HepG2 (cell line): ENCODE measurements around the gene NOSIP. TPM values are rescaled to one million over a fixed set of nuclear protein-coding genes. Genes with fewer than 3 reads are reported as not detected.
A peak's percentile ranks its signal among the peaks of the same experiment; 100 is the strongest.

Experiments used
- CEBPB ChIP-seq: IDR thresholded peaks from 2 replicates; pipeline ENCODE4 v1.6.1; 2011; ENCODE audit warnings: low read depth, low read length, improper control_type of control experiment, borderline replicate concordance
- ETV6 ChIP-seq: sonication (generic); formaldehyde crosslinking; conservative IDR thresholded peaks from 2 replicates; pipeline ENCODE4 v1.4.0; 2020; ENCODE audit warnings: missing genetic modification reagents
- GMEB1 ChIP-seq: sonication (generic); formaldehyde crosslinking; IDR thresholded peaks from 2 replicates; pipeline ENCODE4 v1.5.1; 2020; ENCODE audit warnings: missing genetic modification reagents, mild to moderate bottlenecking, borderline replicate concordance
- MXD1 ChIP-seq: sonication (generic); formaldehyde crosslinking; IDR thresholded peaks from 2 replicates; pipeline ENCODE4 v1.4.0; 2020; ENCODE audit warnings: mild to moderate bottlenecking, missing genetic modification reagents
- NFE2L2 ChIP-seq: fragments of 150-350 bp; IDR thresholded peaks from 2 replicates; pipeline ENCODE4 v1.6.1; 2014; ENCODE audit warnings: low read length
- PCBP1 ChIP-seq: fragments of 200-400 bp; formaldehyde crosslinking; IDR thresholded peaks from 2 replicates; pipeline ENCODE4 v1.6.1; 2017; ENCODE audit warnings: mild to moderate bottlenecking, low read depth, low read length, borderline replicate concordance
- PREB ChIP-seq: sonication (generic); formaldehyde crosslinking; IDR thresholded peaks from 2 replicates; pipeline ENCODE4 v1.4.0; 2020; ENCODE audit warnings: missing genetic modification reagents
- SP4 ChIP-seq: sonication (generic); formaldehyde crosslinking; IDR thresholded peaks from 2 replicates; pipeline ENCODE4 v1.8.1; 2023; ENCODE audit warnings: mild to moderate bottlenecking, missing genetic modification reagents
- U2AF1 ChIP-seq: fragments of 200-400 bp; formaldehyde crosslinking; optimal IDR thresholded peaks from 2 replicates; pipeline ENCODE3; 2017; ENCODE audit warnings: mild to moderate bottlenecking, low read depth, low read length
- ZNF18 ChIP-seq: sonication (generic); formaldehyde crosslinking; IDR thresholded peaks from 2 replicates; pipeline ENCODE4 v1.8.0; 2022; ENCODE audit warnings: mild to moderate bottlenecking, missing genetic modification reagents; ENCODE audit not compliant: insufficient replicate concordance
- ZNF530 ChIP-seq: sonication (generic); formaldehyde crosslinking; IDR thresholded peaks from 2 replicates; pipeline ENCODE4 v1.5.0; 2020; ENCODE audit warnings: low read depth, mild to moderate bottlenecking, missing genetic modification reagents
- ZNF574 ChIP-seq: sonication (generic); formaldehyde crosslinking; IDR thresholded peaks from 2 replicates; pipeline ENCODE4 v1.4.0; 2020; ENCODE audit warnings: missing genetic modification reagents
- ZNF891 ChIP-seq: sonication (generic); formaldehyde crosslinking; IDR thresholded peaks from 2 replicates; pipeline ENCODE4 v1.5.0; 2020; ENCODE audit warnings: mild to moderate bottlenecking, missing genetic modification reagents
- polyA plus RNA-seq, 8 experiments: library from polyadenylated mRNA; depleted of rRNA in 3 of 8; stranded (reverse) in 7 of 8; unstranded in 1 of 8; fragments of >200 nt; fragmentation: Illumina TruSeq in 4 of 8; extraction: Trizol in 4 of 8; gene quantifications; 2 replicates each; pipeline versions ENCODE4 v1.2.1 to v1.2.3, GENCODE V29; 2011 to 2016; ENCODE audit warnings: low read depth in 4 of 8, missing spikeins in 1 of 8, mixed read lengths in 1 of 8; ENCODE audit not compliant: insufficient read depth in 1 of 8
- total RNA-seq, 5 experiments: library from RNA; depleted of rRNA; stranded (reverse); fragments of >200 nt; fragmentation: Illumina TruSeq; extraction: Trizol; gene quantifications; 2 replicates each; pipeline ENCODE4 v1.2.3, GENCODE V29; 2016; ENCODE audit warnings: low read depth in 1 of 5
- TF ChIP-seq, protein P1 (sequence below): sonication (generic); formaldehyde crosslinking; IDR thresholded peaks from 2 replicates; pipeline ENCODE4 v1.4.0; 2020; ENCODE audit warnings: missing genetic modification reagents
- TF ChIP-seq, protein P2 (sequence below): sonication (generic); formaldehyde crosslinking; IDR thresholded peaks from 2 replicates; pipeline ENCODE4 v1.9.0; 2022; ENCODE audit warnings: missing genetic modification reagents, mild to moderate bottlenecking, borderline replicate concordance

NOSIP gene
- total and polyA plus RNA-seq, 2 of the 13 experiments (the other 11 are each of a cell fraction or from before 2014, with no cell fraction given), result 54.3 to 78.0 TPM

DNA sequence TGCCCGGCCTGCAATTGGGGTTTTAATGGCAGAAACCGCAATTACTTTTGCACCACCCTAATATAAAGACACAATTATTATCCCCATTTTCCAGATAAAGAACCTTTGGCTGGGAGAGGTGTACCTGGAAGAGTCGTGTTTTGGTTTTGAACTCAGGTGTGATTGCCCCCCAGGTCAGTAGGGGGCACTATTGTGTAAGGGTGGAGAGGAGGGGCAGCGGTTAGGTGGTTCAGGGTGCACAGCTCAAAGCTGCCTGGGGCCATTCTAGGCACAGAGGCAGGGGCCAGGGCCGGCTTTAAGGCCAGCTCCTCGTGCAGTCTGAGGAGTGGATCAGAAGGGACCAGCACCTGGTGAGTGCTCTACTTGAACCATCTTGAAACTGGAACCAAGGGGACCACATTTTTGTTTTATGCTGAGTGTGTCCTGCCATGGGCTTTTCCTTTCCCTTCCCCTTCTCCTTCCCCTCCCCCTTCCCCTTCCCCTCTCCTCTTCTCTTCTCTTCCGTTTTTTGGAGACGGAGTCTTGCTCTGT is 73.7 kb downstream of the NOSIP start (continued):
- TF ChIP-seq, protein P1, sequence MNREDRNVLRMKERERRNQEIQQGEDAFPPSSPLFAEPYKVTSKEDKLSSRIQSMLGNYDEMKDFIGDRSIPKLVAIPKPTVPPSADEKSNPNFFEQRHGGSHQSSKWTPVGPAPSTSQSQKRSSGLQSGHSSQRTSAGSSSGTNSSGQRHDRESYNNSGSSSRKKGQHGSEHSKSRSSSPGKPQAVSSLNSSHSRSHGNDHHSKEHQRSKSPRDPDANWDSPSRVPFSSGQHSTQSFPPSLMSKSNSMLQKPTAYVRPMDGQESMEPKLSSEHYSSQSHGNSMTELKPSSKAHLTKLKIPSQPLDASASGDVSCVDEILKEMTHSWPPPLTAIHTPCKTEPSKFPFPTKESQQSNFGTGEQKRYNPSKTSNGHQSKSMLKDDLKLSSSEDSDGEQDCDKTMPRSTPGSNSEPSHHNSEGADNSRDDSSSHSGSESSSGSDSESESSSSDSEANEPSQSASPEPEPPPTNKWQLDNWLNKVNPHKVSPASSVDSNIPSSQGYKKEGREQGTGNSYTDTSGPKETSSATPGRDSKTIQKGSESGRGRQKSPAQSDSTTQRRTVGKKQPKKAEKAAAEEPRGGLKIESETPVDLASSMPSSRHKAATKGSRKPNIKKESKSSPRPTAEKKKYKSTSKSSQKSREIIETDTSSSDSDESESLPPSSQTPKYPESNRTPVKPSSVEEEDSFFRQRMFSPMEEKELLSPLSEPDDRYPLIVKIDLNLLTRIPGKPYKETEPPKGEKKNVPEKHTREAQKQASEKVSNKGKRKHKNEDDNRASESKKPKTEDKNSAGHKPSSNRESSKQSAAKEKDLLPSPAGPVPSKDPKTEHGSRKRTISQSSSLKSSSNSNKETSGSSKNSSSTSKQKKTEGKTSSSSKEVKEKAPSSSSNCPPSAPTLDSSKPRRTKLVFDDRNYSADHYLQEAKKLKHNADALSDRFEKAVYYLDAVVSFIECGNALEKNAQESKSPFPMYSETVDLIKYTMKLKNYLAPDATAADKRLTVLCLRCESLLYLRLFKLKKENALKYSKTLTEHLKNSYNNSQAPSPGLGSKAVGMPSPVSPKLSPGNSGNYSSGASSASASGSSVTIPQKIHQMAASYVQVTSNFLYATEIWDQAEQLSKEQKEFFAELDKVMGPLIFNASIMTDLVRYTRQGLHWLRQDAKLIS (CRISPR knock-in tag), result no peak
- TF ChIP-seq ZNF530 (no peak), MXD1 (no peak), NFE2L2 (no peak), GMEB1 (CRISPR knock-in tag) (no peak), PCBP1 (0 out of 2 replicates have a peak, but pooled peaks have one; percentile 51), CEBPB (no peak), ZNF18 (CRISPR knock-in tag) (no peak), U2AF1 (no peak), ZNF574 (CRISPR knock-in tag) (peak; percentile 76), ETV6 (CRISPR knock-in tag) (no peak), PREB (no peak), ZNF891 (no peak), SP4 (peak; percentile 27; the same call in 1 of the 2 replicates)
- TF ChIP-seq, protein P2, sequence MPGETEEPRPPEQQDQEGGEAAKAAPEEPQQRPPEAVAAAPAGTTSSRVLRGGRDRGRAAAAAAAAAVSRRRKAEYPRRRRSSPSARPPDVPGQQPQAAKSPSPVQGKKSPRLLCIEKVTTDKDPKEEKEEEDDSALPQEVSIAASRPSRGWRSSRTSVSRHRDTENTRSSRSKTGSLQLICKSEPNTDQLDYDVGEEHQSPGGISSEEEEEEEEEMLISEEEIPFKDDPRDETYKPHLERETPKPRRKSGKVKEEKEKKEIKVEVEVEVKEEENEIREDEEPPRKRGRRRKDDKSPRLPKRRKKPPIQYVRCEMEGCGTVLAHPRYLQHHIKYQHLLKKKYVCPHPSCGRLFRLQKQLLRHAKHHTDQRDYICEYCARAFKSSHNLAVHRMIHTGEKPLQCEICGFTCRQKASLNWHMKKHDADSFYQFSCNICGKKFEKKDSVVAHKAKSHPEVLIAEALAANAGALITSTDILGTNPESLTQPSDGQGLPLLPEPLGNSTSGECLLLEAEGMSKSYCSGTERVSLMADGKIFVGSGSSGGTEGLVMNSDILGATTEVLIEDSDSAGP (CRISPR knock-in tag), result no peak
